Gastroesophageal sphincter (tissue), 3 donors: ENCODE measurements around the gene BET1.

Source experiments
- CTCF ChIP-seq, 4 experiments: fragments of 200-600 bp in 2 of 4; fragments of 450-650 bp in 2 of 4; sonication (generic) in 1 of 4; IDR thresholded peaks; one replicate each; pipeline ENCODE4 v1.5.1; 2017 to 2019; ENCODE audit warnings: antibody characterized with exemption in 4 of 4, mild to moderate bottlenecking in 2 of 4, moderate library complexity in 2 of 4
- POLR2A ChIP-seq, 2 donors: fragments of 450-650 bp; IDR thresholded peaks; one replicate each; pipeline ENCODE4 v1.6.1; 2017; ENCODE audit warnings: antibody characterized with exemption in 2 of 2, mild to moderate bottlenecking in 2 of 2, moderate library complexity in 1 of 2
- POLR2AphosphoS5 ChIP-seq: sonication (generic); formaldehyde crosslinking; IDR thresholded peaks from one replicate; pipeline ENCODE4 v1.6.1; 2017; ENCODE audit warnings: antibody characterized with exemption

- TF ChIP-seq CTCF (IDR thresholded peaks at IDR 0.05) (no peak), POLR2AphosphoS5 (no peak), POLR2A (IDR thresholded peaks at IDR 0.05) (no peak)
Measured at GRCh38 chr7:94022550-94022949, 18.4 kb upstream of the BET1 start.
